HG02870 (cell line): Measurements from ENCODE around the gene SPDYE4.
A peak's percentile ranks its signal among the peaks of the same experiment; 100 is the strongest.

Experiments used
- ATAC-seq: cut with Tn5 transposase; IDR thresholded peaks from one replicate; pipeline ENCODE4 v1.9.1; 2021; ENCODE audit warnings: mild to moderate bottlenecking, moderate library complexity; ENCODE audit not compliant: unreplicated experiment

The SPDYE4 gene

GRCh38 chr17:8785547-8786413 lies 27.4 kb upstream of the SPDYE4 start:
- ATAC-seq = no peak

GRCh38 chr17:8782176-8782575 lies 23.8 kb upstream of the SPDYE4 start:
- ATAC-seq = no peak

- ATAC-seq = no peak
These were observed 23.4 kb upstream of the SPDYE4 start for GRCh38 chr17:8781776-8782175.

GRCh38 chr17:8776881-8777280 lies 18.5 kb upstream of the SPDYE4 start:
- no peak for ATAC-seq

- ATAC-seq = no peak
These were observed 17.9 kb upstream of the SPDYE4 start for GRCh38 chr17:8776248-8776647.

GRCh38 chr17:8766731-8767130 lies 8.4 kb upstream of the SPDYE4 start:
- ATAC-seq = no peak

GRCh38 chr17:8762012-8762411 lies 3.7 kb upstream of the SPDYE4 start:
- no peak for ATAC-seq

GRCh38 chr17:8757189-8757588 lies 1.2 kb downstream of the SPDYE4 start:
- no peak for ATAC-seq

- ATAC-seq = no peak
These were observed 2.6 kb downstream of the SPDYE4 start for GRCh38 chr17:8755590-8756255.

GRCh38 chr17:8754890-8755289 lies 3.5 kb downstream of the SPDYE4 start:
- no peak for ATAC-seq

- no peak for ATAC-seq
These were observed 4.3 kb downstream of the SPDYE4 start for GRCh38 chr17:8753976-8754440.

GRCh38 chr17:8753136-8753975 lies 5.0 kb downstream of the SPDYE4 start:
- ATAC-seq = no peak

- ATAC-seq = no peak
These were observed 8.7 kb downstream of the SPDYE4 start for GRCh38 chr17:8749616-8750015.

- ATAC-seq = no peak
These were observed 10.6 kb downstream of the SPDYE4 start for GRCh38 chr17:8747742-8748141.

- ATAC-seq = no peak
These were observed 11.7 kb downstream of the SPDYE4 start for GRCh38 chr17:8746501-8747236.

- ATAC-seq = peak; percentile 62
These were observed 12.5 kb downstream of the SPDYE4 start for GRCh38 chr17:8745586-8746500.

GRCh38 chr17:8744086-8744785 lies 14.1 kb downstream of the SPDYE4 start:
- ATAC-seq = no peak

- no peak for ATAC-seq
These were observed 15.5 kb downstream of the SPDYE4 start for GRCh38 chr17:8742819-8743218.

GRCh38 chr17:8742274-8742673 lies 16.1 kb downstream of the SPDYE4 start:
- no peak for ATAC-seq
